ENCODE measurements around the gene SPATA21. TPM values are rescaled to one million over a fixed set of nuclear protein-coding genes. Genes with fewer than 3 reads are reported as not detected.

SPATA21 gene
- total RNA-seq, 4 donors from 2014 or later, result not detected

- Histone ChIP-seq H3K36me3 (no peaks in the 10 kb centered on the region), H3K27me3 (no peaks in the 10 kb centered on the region), H3K4me1 (peaks cover 14 to 68% (median 43%) of the 10 kb centered on the region in 4 donors), H3K9me3 (no peaks in the 10 kb centered on the region), H3K4me3 (peak overlapping the region in 2 of 4 donors; percentile 13 to 35), H3K27ac (peak overlapping the region; percentile 58 to 60 (median 58))
- intact Hi-C loops (cut with DNase I; ENCODE audit: low total_unique reads) (no loop called here), in situ Hi-C loops (cut with MboI; ENCODE audit: low pct_ligation_motif_present in 1 of 4, low pct_unique_long_range_greater_than_20kb in 1 of 4, low sequenced_read_pairs in 3 of 4) (no loop called here)
- DNase-seq, result no peak
- 43 to 63% methylated on average over 7 to 14 of the region's 14 CpGs for WGBS, 2 donors (ENCODE audit: low coverage in 1 of 2)
- TF ChIP-seq POLR2A (IDR thresholded peaks at IDR 0.05), result no peak
- TF ChIP-seq POLR2AphosphoS5 (IDR thresholded peaks at IDR 0.05), result no peak
- TF ChIP-seq EP300 (IDR thresholded peaks at IDR 0.05; ENCODE audit: low read depth), result no peak
- no peak for TF ChIP-seq CTCF (IDR thresholded peaks at IDR 0.05)
Observed at GRCh38 chr1:16387201-16388188, 49.7 kb downstream of the SPATA21 start.

DNA sequence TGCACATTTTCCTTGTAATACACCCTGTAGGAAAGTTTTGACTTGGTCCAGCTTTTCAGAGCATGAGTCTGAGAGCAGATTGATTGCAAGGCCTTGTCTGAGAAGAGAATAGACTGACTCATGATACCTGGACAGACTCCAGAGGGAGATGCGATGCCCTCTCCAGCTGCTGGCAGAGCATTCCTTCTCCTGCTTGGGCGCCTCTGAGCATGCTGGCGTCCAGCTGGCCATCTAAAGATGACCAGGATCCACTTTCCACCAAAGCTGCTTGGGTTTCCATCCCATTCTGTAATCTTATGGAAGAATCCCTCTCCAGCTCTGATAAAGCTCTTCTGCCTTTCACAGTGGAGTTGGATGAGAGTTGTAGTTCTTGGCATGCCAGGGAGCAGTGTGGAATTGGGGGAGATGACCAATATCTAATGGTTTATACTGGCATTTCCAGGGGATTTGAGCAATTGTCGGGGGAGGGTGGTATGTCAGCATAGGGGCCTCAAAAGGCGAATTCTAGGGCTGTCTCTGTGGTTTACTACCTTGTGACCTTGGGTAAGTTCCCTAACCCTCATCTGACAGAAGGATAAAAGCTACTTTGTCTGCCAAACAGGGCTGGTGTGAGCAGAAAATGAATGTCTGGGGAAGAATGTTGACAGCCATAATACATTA is 50.6 kb downstream of the SPATA21 start:
- Histone ChIP-seq H3K9me3 (no peaks in the 10 kb centered on the region), H3K4me3 (no peak overlapping the region), H3K27ac (peak overlapping the region; percentile 58 to 60 (median 58)), H3K27me3 (no peaks in the 10 kb centered on the region), H3K4me1 (peaks cover 13 to 59% (median 34%) of the 10 kb centered on the region in 4 donors), H3K36me3 (no peaks in the 10 kb centered on the region)
- DNase-seq, result no peak
- intact Hi-C loops (cut with DNase I; ENCODE audit: low total_unique reads) (no loop called here), in situ Hi-C loops (cut with MboI; ENCODE audit: low pct_ligation_motif_present in 1 of 4, low pct_unique_long_range_greater_than_20kb in 1 of 4, low sequenced_read_pairs in 3 of 4) (no loop called here)
- no peak for TF ChIP-seq POLR2A (IDR thresholded peaks at IDR 0.05)
- no peak for TF ChIP-seq POLR2AphosphoS5 (IDR thresholded peaks at IDR 0.05)
- no peak for TF ChIP-seq CTCF (IDR thresholded peaks at IDR 0.05)
- TF ChIP-seq EP300 (IDR thresholded peaks at IDR 0.05; ENCODE audit: low read depth), result no peak
- WGBS, 2 donors (ENCODE audit: low coverage in 1 of 2), result 63% methylated on average over 5 of the region's 5 CpGs; no CpG with 5 or more reads in 1 of the 2 donors

GRCh38 chr1:16385659-16386453 is 51.4 kb downstream of the SPATA21 start:
- Histone ChIP-seq H3K9me3 (no peaks in the 10 kb centered on the region), H3K27ac (peak overlapping the region; percentile 6 to 60 (median 58)), H3K27me3 (no peaks in the 10 kb centered on the region), H3K36me3 (no peaks in the 10 kb centered on the region), H3K4me3 (no peak overlapping the region), H3K4me1 (peaks cover 12 to 52% (median 33%) of the 10 kb centered on the region in 4 donors)
- in situ Hi-C loops (cut with MboI; ENCODE audit: low pct_ligation_motif_present in 1 of 4, low pct_unique_long_range_greater_than_20kb in 1 of 4, low sequenced_read_pairs in 3 of 4), result no loop called here
- DNase-seq, result no peak
- intact Hi-C loops (cut with DNase I; ENCODE audit: low total_unique reads), result no loop called here
- TF ChIP-seq CTCF (IDR thresholded peaks at IDR 0.05) (no peak), POLR2AphosphoS5 (IDR thresholded peaks at IDR 0.05) (no peak), POLR2A (IDR thresholded peaks at IDR 0.05) (no peak), EP300 (IDR thresholded peaks at IDR 0.05; ENCODE audit: low read depth) (no peak)
- 88 to 96% methylated on average over 4 to 9 of the region's 9 CpGs for WGBS, 2 donors (ENCODE audit: low coverage in 1 of 2)

Data from transverse colon (tissue), 4 donors.